H1 (cell line): ENCODE data around the gene CLIP3. TPM values are rescaled to one million over a fixed set of nuclear protein-coding genes. Genes with fewer than 3 reads are reported as not detected.

Experiments used
- HDAC6 ChIP-seq: IDR thresholded peaks from one replicate; pipeline ENCODE4 v1.7.1; 2012; ENCODE audit warnings: low read depth, mild to moderate bottlenecking, inconsistent platforms, low read length, moderate library complexity
- SP2 ChIP-seq: IDR thresholded peaks from 2 replicates; pipeline ENCODE4 v1.6.1; 2012; ENCODE audit warnings: mild to moderate bottlenecking, low read length, inconsistent platforms
- TAF7 ChIP-seq: optimal IDR thresholded peaks from 2 replicates; pipeline ENCODE3; 2011; ENCODE audit warnings: low read depth, mild to moderate bottlenecking, inconsistent platforms, low read length, moderate library complexity, borderline replicate concordance
- TCF12 ChIP-seq: IDR thresholded peaks from 2 replicates; pipeline ENCODE4 v1.6.1; 2011; ENCODE audit warnings: low read depth, mild to moderate bottlenecking, low read length
- polyA plus RNA-seq, 7 experiments: library from polyadenylated mRNA; depleted of rRNA in 3 of 7; stranded (reverse) in 5 of 7; unstranded in 2 of 7; fragments of >200 nt in 5 of 7; fragments of 200-250 nt in 2 of 7; gene quantifications; 1 replicate in 5 of 7; 2 replicates in 1 of 7; 4 replicates in 1 of 7; pipeline versions ENCODE4 v1.2.1 to v1.2.3, GENCODE V29; 2011 to 2013; ENCODE audit warnings: missing spikeins in 2 of 7, mixed read lengths in 2 of 7
- total RNA-seq: library from RNA; stranded (reverse); fragmentation: NEBNext Ultra II Directional; extraction: Animal tissue kit (Norgen Biotek cat#: 25700); gene quantifications from 2 replicates; pipeline ENCODE4 v1.2.1, GENCODE V29; 2021

The CLIP3 gene
- total and polyA plus RNA-seq, 2 of the 8 experiments (the other 6 are each of a cell fraction or from before 2014, with no cell fraction given), result 5.9 to 21.7 TPM

DNA sequence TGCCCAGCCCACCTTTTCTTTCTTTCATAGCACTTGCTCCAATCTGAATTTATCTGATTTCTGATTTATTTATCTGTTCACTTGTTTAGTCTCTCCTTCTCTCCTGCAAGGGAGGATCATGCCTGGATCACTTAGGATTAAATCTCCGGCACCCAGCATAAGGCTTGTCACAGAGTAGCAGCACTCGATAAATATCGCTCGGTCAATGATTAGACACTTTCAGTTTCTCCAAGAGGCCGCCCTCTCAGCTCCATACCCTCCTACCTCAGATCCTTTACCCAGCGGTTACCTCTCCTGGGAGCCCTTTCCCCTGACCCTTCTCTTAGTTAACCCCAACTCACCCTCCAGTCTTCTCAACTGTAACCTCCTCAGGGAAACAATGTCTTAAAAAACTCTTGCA lies 1.4 kb downstream of the CLIP3 start (continued):
- TF ChIP-seq SP2 (no peak), TCF12 (no peak), HDAC6 (no peak), TAF7 (no peak)
